CD4-positive, alpha-beta T cell treated with Interleukin-2 at 100 ng/mL for 4 hours (primary cell): ENCODE results near the gene PCGF6.
"Not testable (repeated sequence)": the region's sequence is repeated elsewhere in the genome, so short reads cannot be mapped to it uniquely, and the experiment has no call there.

Experiments
- DNase-seq: peaks from one replicate; pipeline ENCODE4 v3.0.0-alpha.2; 2020; ENCODE audit warnings: low spot score

PCGF6 gene

DNA sequence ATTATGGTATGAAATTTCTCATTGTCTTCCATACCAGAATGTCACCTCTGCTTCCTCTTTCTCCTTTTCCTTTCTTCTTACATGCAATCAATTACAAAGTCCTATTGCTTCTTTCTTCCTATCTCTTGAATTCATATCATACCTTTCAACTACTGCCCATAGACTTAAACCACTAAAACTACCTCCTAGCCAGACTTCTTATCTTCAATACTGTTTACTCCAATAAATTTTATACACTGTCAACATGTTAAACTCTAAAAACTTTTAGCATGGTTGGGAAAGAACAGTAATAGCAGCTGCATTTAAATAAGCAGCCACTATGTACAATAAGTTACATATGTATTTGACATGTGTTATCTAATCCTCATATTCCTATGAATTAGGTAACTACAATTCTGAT lies 34.9 kb downstream of the PCGF6 start:
- DNase-seq: no peak

DNA sequence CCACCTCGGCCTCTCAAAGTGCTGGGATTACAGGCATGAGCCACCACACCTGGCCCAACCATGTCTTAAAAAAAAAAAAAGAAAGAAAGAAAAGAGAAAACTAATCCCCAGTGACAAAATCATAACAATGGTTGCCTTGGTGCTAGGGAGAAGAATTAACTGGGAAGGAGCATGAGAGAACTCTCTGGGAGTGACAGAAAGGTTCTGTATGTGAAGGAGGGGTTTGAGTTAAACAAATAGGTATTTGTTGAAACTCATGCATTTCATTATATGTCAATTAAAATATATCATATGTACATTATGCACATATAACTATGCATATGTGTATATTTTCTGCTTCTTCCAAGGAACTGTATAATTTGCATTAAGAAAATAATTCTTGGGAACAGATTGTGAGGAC lies 40.7 kb downstream of the PCGF6 start:
- no peak for DNase-seq

DNA sequence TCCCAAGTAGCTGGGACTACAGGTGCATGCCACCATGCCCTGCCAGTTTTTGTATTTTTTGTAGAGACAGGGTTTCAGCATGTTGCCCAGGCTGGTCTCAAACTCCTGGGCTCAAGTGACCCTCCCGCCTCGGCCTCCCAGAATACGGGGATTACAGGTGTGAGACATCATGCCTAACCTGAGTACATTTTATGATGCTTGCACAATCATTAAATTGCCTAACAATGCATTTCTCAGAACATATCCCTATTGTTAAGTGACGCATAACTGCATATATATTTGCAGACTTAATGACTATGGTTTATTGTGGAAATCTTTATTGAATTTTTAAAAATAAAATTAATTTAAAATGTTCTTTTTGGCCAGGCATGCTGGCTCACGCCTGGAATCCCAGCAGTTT lies 43.3 kb downstream of the PCGF6 start:
- DNase-seq: no peak

DNA sequence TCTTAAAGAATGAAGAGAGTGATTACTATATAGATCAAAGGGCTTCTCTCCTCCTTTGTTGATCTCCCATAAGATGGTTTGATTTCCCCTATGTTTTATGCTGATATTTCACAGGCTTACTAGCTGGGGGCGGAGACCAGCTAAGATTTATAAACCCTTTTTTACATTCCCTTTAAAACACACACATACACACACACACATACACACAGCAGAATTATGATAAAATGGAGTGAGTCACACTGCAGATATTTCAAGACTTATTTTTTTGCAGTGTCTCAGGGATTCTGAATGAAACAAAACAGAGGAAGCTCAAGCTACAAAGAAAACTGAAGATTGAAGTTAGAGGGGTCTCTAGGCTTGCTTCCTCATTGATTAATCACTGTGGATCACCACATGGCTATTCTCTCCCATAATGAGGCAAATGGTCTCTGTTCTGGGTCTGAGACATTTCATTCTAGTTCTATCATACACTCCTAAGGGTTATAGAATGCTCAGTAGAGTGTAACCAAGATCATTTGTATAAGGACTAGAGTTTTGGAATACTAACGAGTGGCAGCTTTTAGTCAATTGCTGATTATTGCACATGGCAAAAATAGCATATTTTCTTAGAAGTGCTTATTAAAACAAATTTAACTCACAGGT lies 55.4 kb downstream of the PCGF6 start:
- no peak for DNase-seq

DNA sequence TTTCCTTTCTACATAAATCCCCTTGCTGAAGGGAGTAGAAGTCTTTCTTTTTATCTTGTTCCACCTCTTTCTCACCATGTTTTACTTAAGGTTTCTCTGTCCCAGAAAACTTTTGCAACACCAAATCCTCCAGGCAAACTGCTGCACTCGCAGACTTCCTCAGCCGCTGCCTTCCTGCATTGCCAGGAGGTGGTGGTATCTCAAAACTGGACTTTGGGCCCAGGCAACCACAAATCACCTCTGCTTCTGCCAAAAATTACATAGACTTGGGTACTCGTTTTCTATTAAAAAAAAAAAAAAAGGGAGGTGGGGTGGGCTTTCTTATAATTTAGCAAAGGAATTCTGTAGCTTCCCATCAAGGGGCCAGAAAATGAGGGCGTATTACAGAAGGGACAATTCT lies 59.4 kb downstream of the PCGF6 start:
- DNase-seq: no peak

DNA sequence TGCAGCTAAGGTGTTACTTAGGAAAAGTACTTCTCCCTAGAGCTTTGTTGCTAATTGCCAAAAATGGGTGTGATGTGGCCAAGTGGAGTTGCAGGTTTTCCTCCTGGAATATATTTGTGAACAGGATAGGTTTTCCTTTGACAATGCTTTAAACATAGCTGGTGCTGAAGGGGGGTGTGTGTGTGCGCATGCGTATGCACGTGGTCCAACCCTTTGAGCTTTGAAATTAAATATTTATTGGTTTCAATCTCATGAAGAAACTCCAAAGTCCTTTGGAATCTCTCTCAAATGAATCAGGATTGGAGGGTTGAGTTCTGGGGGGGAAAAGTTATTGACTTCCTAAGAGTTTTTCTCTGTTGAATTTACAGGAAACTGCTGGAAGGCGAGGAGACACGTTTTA lies 62.9 kb downstream of the PCGF6 start:
- DNase-seq: no peak

DNA sequence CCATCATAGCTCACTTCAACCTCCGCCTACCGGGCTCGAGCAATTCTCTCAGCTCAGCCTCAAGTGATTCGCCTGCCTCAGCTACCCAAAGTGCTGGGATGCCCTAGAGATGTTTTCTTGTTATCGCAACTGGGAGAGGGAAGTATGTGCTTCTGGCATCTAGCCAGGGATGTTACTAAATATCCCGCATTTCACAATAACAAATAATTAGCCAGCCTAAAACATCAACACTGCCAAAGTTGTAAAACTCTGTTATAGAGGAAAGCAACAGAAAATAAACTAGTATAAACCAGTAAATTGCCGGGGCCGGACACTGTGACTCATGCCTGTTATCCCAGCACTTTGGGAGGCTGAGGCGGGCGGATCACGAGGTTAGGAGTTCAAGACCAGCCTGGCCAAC lies 66.8 kb downstream of the PCGF6 start:
- no peak for DNase-seq

DNA sequence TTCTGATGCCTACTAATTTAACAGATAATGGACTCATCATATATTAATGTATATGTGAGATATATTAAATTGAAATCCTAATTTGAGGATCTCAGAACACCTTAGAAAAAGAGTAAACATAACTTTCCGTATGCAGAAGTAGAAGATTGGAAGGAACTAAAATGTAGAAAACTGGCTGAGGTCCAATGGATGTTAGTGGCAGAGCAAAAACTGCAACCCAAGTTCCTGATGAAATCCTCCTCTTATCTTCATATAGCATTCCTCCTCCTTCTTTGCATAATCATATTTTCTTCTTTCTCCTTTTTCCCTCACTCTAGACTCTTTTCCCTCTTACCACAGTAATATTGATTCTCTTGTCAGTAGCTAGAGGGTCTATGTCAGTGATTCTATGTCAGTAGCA lies 68.0 kb downstream of the PCGF6 start:
- no peak for DNase-seq

DNA sequence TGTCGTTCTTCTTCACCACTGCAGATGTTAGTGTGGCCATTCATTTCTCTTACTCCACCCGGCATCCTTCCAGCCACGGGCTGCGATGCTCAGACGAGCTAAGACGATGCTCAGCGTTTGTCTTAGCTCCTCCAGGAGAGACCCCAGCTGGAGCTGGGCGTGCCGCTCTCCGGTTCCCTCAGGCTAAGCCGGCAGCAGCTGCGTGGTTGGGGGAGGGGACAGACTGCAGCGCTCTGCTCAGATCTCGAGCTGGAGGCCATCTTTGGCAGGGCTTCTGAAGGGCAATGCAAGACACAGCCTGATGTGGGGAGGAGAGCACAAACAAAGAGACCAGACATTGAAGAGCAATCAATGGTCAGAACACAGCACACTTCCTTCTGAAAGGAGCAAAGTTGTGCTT lies 69.2 kb downstream of the PCGF6 start:
- DNase-seq: no peak

DNA sequence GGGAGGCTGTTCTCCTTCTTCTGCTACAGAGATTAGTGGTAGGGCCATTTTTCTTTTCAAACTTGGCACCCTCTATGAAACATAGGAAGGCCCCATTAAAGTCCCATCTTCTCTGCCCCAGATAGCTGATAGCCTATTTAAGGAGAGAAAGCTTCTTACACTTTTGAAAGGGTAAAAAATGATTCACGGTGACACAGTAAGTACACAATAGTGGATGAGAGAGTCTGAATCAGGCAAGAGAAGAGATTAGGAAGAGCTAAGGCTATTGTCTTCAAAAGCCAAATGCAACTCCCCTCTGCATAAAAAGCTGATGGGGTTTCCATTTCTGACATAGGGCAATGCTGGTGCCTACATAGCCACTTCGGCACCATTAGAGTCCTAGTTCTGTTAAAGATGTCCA lies 70.4 kb downstream of the PCGF6 start:
- DNase-seq: no peak

DNA sequence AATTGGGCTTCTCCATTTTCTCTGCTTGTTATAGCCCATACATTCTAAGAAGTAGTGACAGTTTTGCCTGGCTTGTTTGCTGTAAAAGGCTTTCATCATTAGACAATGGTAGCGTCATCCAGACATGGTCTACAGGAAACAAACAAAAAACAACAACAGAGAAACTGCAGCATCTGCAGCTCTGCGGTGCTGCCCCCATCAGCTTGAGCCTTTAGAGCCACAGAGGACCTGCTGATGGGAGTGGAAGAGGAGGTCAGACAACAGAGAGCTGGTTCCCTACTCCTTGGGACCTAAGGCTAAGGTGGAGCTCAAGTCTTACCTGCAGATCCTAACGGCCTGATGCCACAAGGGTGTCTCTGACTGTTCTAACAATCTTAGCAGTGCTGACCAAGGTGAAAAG lies 70.9 kb downstream of the PCGF6 start:
- no peak for DNase-seq

DNA sequence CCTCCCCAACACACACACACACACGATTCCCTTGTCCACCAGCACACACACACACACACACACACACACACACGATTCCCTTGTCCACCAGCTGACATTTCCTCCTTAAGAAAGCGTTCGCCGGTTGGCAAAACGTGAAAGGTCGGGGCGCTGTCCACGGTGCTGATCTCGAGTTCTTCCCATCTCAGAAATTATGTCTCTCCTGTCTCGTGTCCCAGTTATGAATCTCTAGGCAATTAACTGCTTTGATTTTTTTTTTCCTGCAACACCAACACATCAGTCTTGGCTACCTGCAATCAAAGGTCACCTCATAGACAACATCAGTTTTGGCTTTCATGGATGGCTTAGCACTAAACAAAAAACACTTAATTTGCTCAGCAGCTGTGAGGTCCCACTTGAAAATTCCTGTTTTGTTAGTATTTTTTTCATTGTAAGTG lies 72.1 kb downstream of the PCGF6 start:
- DNase-seq: peak; percentile 12

DNA sequence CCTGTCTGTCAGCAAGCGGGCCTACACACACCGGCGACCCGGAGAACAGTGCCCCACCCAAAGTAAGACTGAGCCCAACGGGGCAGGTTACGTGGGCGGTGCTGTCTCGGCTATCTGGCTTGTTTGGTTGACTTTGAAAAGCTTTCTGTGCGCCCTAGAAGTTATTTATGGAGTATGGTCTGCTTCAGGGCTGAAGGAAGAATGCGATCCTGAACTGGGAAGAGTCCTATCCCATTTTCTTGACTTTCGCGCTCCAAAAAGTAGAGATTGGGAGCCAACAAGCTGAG lies 72.5 kb downstream of the PCGF6 start:
- DNase-seq: no peak

DNA sequence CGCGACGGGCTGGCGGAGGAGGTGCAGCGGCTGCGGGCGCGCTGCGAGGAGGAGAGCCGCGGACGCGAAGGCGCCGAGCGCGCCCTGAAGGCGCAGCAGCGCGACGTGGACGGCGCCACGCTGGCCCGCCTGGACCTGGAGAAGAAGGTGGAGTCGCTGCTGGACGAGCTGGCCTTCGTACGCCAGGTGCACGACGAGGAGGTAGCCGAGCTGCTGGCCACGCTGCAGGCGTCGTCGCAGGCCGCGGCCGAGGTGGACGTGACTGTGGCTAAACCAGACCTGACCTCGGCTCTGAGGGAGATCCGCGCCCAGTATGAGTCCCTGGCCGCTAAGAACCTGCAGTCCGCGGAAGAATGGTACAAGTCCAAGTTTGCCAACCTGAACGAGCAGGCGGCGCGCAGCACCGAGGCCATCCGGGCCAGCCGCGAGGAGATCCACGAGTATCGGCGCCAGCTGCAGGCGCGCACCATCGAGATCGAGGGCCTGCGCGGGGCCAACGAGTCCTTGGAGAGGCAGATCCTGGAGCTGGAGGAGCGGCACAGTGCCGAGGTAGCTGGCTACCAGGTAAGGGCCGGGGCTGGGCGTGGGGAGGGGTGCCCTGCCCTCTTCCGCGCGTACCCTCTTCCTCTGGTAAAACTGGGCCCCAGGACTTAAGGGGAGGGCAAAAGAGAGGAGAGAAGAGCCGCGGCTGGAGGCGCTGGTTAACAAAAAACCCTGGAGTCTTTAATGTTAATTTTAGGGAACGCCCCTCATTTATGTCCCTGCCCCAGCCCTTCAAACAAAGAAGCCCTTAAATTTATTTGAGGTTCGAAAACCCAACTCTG lies 73.0 kb downstream of the PCGF6 start:
- DNase-seq: no peak

DNA sequence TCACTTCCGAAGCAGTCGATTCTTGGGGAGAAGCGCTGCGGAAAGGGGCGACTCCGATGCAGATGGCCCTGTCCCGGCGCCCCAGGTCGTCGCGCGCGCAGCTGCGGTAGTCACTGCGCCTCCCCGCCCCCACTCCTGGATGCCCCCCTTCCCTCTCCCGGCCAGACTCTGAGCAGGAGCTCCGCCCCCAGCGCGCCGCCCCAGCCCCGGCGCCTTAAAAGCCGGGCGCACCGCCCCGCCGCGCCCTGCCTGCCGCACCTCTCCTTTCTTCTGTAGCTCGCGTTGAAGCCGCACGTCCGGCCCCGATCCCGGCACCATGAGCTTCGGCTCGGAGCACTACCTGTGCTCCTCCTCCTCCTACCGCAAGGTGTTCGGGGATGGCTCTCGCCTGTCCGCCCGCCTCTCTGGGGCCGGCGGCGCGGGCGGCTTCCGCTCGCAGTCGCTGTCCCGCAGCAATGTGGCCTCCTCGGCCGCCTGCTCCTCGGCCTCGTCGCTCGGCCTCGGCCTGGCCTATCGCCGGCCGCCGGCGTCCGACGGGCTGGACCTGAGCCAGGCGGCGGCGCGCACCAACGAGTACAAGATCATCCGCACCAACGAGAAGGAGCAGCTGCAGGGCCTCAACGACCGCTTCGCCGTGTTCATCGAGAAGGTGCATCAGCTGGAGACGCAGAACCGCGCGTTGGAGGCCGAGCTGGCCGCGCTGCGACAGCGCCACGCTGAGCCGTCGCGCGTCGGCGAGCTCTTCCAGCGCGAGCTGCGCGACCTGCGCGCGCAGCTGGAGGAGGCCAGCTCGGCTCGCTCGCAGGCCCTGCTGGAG lies 73.8 kb downstream of the PCGF6 start, which contains the start of gene INA:
Gene INA (plus strand): TSS at position 243 of the 817 bp plus-strand sequence. CDS start 74 bp downstream, at position 317.
- no peak for DNase-seq

DNA sequence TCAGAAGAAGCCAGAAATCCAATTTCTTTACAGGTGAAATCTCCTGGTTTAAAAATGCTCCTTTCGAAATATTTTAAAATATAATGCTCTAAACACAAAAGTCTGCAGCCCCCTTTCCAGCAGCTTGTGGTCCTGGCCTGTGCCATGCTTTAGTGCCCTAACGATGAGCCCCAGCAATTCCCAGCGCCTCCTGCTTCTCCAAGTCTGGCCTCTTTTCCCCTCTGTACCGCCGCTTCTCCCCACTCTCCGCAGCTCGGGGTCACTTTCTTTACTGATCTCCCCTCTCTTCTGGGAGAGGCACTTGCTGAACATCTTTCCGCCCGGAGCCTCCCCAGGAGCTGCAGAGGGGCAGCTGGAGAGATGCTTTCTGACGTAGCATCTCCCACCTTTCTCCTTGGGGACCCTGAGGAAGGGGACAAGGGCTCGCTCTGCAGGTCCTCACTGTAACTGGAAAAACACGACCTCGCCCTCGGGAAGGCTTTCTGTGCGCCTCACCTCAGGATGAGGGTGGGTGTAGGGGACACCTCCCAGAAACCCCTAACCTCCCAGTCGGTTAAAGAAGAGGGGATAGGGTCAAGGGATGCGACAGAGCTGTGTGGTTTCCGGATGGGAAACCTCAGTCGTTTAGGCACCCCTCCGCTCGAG lies 74.6 kb downstream of the PCGF6 start:
- no peak for DNase-seq

DNA sequence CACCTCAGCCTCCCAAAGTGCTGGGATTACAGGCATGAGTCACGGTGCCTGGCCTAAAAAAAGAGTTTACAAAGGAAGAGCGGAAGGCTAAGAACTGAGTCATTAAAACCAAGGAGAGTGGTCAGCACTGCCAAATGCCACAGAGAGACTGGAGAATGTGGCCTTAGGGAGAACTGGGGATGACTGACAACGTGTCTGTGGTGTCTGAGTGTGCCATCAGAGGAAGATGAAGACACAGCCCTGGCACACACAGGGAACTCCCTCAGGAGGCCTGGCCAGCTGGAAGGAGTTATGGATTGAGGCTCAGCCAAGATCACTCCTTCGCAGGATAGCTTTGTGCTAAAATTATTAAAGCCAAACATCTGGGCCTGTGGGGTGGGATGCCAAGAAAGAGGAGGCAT lies 77.9 kb downstream of the PCGF6 start:
- DNase-seq: no peak

DNA sequence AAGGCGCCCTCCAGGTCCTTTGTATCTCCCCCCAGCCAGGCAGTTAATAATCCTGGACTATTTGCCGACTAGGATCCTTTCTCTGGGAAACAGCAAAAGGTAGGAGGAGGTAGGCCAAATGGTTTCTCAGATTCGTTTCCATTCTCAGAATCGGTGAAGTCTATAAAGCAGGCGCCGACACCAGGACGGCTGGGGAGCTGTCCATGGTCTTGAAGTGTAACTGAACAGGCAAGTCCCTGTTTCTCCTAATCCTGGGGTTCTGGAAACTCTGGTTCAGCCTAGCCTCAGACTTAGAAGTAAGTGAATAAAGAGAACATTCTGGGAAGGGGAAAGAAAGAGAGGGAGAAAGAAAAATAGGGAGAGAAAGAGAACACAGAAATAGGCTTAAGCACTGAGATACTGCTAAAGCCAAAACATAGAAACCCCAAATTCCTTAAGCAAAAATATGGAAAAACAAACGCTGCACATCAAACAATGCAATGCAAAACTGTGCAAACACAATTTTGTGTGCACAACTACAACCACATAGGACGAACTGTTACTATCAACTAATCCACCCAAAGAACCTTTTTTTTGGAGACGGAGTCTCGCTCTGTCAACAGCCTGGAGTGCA lies 85.1 kb downstream of the PCGF6 start:
- DNase-seq: no peak

DNA sequence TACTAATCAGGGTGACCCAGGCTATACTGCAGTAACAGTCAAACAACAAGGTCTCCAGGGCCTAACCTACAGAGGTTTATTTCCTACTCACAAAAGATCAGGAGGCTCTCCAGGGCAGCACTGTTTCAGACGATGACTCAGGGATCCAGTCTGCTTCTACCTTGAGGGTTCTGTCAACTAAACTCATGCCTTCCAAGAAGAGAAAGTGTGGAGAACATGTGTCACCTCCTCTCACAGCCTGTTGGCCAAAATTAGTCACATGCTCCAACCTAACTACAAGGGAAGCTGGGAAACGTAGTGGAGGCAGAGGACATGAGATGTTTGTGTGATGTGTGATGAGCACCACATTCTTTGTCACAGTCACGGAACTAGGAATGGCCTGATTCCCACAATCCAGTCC lies 88.7 kb downstream of the PCGF6 start:
- DNase-seq: no peak

DNA sequence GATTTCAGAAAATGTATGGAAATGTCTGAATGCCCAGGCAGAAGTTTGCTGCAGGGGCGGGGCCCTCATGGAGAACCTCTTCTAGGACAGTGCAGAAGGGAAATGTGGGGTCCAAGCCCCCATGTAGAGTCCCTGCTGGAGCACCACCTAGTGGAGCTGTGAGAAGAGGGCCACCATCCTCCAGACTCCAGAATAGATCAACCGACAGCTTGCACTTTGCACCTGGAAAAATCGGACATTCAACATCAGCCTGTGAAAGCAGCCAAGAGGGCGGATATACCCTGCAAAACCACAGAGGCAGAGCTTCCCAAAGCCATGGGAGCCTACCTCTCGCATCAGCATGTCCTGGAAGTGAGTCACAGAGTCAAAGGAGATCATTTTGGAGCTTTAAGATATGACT lies 91.0 kb downstream of the PCGF6 start:
- no peak for DNase-seq

DNA sequence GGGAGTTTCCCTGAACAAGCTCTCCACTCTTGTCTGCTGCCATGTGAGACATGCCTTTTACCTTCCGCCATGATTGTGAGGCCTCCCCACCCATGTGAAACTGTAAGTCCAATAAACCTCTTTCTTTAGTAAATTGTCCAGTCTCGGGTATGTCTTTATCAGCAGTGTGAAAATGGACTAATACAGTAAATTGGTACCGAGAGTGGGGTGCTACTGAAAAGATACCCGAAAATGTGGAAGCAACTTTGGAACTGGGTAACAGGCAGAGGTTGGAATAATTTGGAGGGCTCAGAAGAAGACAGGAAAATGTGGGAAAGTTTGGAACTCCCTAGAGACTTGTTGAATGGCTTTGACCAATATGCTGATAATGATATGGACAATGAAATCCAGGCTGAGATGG lies 92.0 kb downstream of the PCGF6 start:
- not testable (repeated sequence) for DNase-seq

DNA sequence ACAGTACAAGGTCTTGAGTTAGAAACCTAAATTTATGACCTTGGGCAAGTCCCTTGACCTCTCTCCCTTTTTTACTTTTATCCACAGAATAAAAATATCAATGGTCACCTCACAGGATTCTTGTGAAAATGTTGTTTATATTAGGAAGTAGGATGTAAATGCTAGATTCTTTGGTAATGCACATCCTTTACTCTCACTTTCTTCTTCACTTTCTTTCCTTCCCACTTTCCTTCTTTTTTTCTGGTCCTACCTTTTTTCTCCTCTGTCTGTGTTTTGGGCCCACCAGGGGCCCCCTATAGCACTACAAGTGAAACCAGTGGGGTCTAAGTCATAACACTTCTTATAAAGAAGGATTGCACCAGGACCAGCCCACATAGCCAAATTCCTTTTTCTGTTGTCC lies 93.1 kb downstream of the PCGF6 start:
- no peak for DNase-seq
